ENCODE results near the gene EGFR. TPM values are rescaled to one million over a fixed set of nuclear protein-coding genes. Genes with fewer than 3 reads are reported as not detected.

The EGFR gene
- total and polyA plus RNA-seq, 2 donors (not counting 3 experiments of a cell fraction or from before 2014, with no cell fraction given) = 1.5 to 4.1 TPM

DNA sequence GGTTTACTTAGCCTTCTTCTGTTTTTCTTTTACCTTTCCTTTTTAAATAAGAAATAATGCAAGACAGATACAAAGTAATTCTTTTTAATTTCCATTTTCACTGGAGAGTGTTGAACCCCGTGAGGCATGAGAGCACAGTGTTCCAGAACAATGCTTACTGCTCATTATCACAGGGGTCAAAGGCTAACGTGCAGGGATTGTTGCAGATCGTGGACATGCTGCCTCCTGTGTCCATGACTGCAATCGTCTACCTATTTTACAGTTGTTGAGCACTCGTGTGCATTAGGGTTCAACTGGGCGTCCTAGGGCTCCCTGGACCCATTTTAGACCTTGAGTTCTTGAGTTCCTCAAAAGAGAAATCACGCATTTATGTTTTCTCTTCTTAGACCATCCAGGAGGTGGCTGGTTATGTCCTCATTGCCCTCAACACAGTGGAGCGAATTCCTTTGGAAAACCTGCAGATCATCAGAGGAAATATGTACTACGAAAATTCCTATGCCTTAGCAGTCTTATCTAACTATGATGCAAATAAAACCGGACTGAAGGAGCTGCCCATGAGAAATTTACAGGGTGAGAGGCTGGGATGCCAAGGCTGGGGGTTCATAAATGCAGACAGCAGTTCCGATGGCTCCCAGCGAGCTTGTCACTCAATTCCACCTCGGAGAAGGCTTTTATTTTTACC lies 124.2 kb downstream of the EGFR start:
- intact Hi-C loops (cut with micrococcal nuclease) (no loop called here), dilution Hi-C loops (cut with MboI; ENCODE audit: extremely low pct_ligation_motif_present, low sequenced_read_pairs) (no loop called here)
- H3K4me3 ChIP-seq (replicated peaks in 1 of 3; ENCODE audit: insufficient read depth in 1 of 3, low read depth in 1 of 3, low read length in 3 of 3) = no peak overlapping the region
- DNase-seq (ENCODE audit: low read depth, low spot score) (no peak), FAIRE-seq (no peak)
- H4K20me1 ChIP-seq (replicated peaks; ENCODE audit: control insufficient read depth, extremely low read depth, insufficient read depth, low read length) = no peaks in the 10 kb centered on the region
- ChIA-PET POLR2A (no interaction called here), CTCF (interaction anchor here (1.0 to 1.3 kb wide), 2 partner anchors 13 to 112 kb away, joined by 3 read pairs; no protein-coding TSS in a partner anchor)
- no peak overlapping the region for H2AFZ ChIP-seq (ENCODE audit: low read depth, low read length)
- H3K27me3 ChIP-seq (ENCODE audit: control insufficient read depth in 2 of 2, insufficient read depth in 2 of 2, low read length in 2 of 2) = no peaks in the 10 kb centered on the region
- H3K9me1 ChIP-seq (replicated peaks; ENCODE audit: control insufficient read depth, extremely low read depth, insufficient read depth, low read length) = no peaks in the 10 kb centered on the region
- H3K4me1 ChIP-seq (ENCODE audit: control insufficient read depth, extremely low read depth, insufficient read depth, low read length) = peaks cover 9% of the 10 kb centered on the region
- no peak overlapping the region for H3K4me2 ChIP-seq (ENCODE audit: insufficient read depth, low read length)
- no peak overlapping the region for H3K9ac ChIP-seq (replicated peaks; ENCODE audit: extremely low read depth, insufficient read depth, low read length)
- BruUV-seq (replicated peaks) = no TSS peak
- H3K27ac ChIP-seq (ENCODE audit: insufficient read depth, low read depth, low read length) = no peak overlapping the region
- H3K36me3 ChIP-seq (ENCODE audit: control insufficient read depth in 2 of 2, extremely low read depth in 1 of 2, insufficient read depth in 2 of 2, low read length in 2 of 2) = no peaks in the 10 kb centered on the region
- no peaks in the 10 kb centered on the region for H3K79me2 ChIP-seq (ENCODE audit: control insufficient read depth, insufficient read depth, low read length)
- H3K9me3 ChIP-seq (replicated peaks; ENCODE audit: control insufficient read depth, insufficient read depth, low read length) = no peaks in the 10 kb centered on the region
- TF ChIP-seq FOS (IDR thresholded peaks at IDR 0.05; ENCODE audit: borderline replicate concordance, insufficient read depth, low read length) (no peak), POLR2AphosphoS5 (IDR thresholded peaks at IDR 0.05; ENCODE audit: insufficient read depth, low read depth, low read length) (no peak), EZH2 (IDR thresholded peaks at IDR 0.05; ENCODE audit: borderline replicate concordance, low read depth, low read length, severe bottlenecking) (no peak), POLR2A (IDR thresholded peaks at IDR 0.05; ENCODE audit: low read depth, low read length) (no peak), GATA2 (IDR thresholded peaks at IDR 0.05; ENCODE audit: insufficient read depth, insufficient read length, low read depth, low read length) (no peak), JUN (IDR thresholded peaks at IDR 0.05; ENCODE audit: borderline replicate concordance, insufficient read depth, insufficient read length, low read depth) (no peak), MYC (IDR thresholded peaks at IDR 0.05; ENCODE audit: low read depth, low read length) (no peak)
- TF ChIP-seq, protein P1, sequence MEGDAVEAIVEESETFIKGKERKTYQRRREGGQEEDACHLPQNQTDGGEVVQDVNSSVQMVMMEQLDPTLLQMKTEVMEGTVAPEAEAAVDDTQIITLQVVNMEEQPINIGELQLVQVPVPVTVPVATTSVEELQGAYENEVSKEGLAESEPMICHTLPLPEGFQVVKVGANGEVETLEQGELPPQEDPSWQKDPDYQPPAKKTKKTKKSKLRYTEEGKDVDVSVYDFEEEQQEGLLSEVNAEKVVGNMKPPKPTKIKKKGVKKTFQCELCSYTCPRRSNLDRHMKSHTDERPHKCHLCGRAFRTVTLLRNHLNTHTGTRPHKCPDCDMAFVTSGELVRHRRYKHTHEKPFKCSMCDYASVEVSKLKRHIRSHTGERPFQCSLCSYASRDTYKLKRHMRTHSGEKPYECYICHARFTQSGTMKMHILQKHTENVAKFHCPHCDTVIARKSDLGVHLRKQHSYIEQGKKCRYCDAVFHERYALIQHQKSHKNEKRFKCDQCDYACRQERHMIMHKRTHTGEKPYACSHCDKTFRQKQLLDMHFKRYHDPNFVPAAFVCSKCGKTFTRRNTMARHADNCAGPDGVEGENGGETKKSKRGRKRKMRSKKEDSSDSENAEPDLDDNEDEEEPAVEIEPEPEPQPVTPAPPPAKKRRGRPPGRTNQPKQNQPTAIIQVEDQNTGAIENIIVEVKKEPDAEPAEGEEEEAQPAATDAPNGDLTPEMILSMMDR (IDR thresholded peaks at IDR 0.05; ENCODE audit: extremely low read depth in 1 of 2, insufficient read depth in 1 of 2, low read depth in 1 of 2, low read length in 2 of 2) = no peak
- TF ChIP-seq, protein P2, sequence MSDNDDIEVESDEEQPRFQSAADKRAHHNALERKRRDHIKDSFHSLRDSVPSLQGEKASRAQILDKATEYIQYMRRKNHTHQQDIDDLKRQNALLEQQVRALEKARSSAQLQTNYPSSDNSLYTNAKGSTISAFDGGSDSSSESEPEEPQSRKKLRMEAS (IDR thresholded peaks at IDR 0.05; ENCODE audit: insufficient read depth, insufficient read length) = no peak

Measured in endothelial cell of umbilical vein (primary cell).